Measurements from ENCODE around the gene SPESP1.

DNA sequence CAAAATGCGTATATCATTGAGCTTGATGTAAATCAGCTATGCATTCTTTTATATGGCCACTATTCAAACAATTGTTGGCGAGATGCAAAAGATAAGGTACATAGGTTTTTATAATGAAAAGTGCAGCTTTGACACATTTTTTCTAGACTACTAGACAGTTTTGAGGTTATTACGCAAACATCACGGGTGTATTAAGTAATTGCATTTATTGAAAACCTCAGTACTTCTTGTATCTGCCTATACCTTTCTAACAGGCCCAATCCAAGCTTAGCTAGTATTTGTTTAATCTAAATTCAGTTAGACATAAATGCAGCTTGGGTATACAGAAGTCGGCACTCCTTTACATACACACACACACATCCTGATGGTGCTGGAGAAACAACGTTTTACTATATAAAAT lies 2.7 kb downstream of the SPESP1 start:
- TF ChIP-seq TAF1 (IDR thresholded peaks at IDR 0.05; ENCODE audit: low read depth, low read length) (no peak), POLR2A (IDR thresholded peaks at IDR 0.05; ENCODE audit: low read depth, low read length) (no peak), POLR2AphosphoS5 (IDR thresholded peaks at IDR 0.05; ENCODE audit: low read depth, low read length) (no peak), PAX5 (IDR thresholded peaks at IDR 0.05; ENCODE audit: insufficient read depth, low read length, severe bottlenecking) (no peak)
